ENCODE data around the gene ARHGAP22. TPM values are rescaled to one million over a fixed set of nuclear protein-coding genes. Genes with fewer than 3 reads are reported as not detected.

ARHGAP22 gene
- total RNA-seq, 1 donor = 45.6 TPM

- H2AFZ ChIP-seq (ENCODE audit: low read length) = no peak overlapping the region
- H3K4me1 ChIP-seq (ENCODE audit: insufficient read depth, low read length) = peaks cover 17% of the 10 kb centered on the region
- peaks cover 61% of the 10 kb centered on the region for H3K36me3 ChIP-seq (ENCODE audit: insufficient read depth, low read length)
- H4K20me1 ChIP-seq (ENCODE audit: insufficient read depth, low read length) = peaks cover 38% of the 10 kb centered on the region
- H3K9me3 ChIP-seq (ENCODE audit: low read depth, low read length) = no peaks in the 10 kb centered on the region
- peaks cover 81% of the 10 kb centered on the region for H3K79me2 ChIP-seq (ENCODE audit: insufficient read depth, low read length)
- no peak for TF ChIP-seq CTCF (IDR thresholded peaks at IDR 0.05; ENCODE audit: extremely low read depth, low read depth, low read length)
- no peak overlapping the region for H3K4me2 ChIP-seq (ENCODE audit: insufficient read depth, low read length)
- peak; percentile 69 for DNase-seq (ENCODE audit: insufficient read length, low spot score, missing footprints)
- no peak overlapping the region for H3K4me3 ChIP-seq (ENCODE audit: insufficient read depth, low read length)
- H3K27ac ChIP-seq (ENCODE audit: low read depth, low read length) = no peak overlapping the region
- no peaks in the 10 kb centered on the region for H3K27me3 ChIP-seq (ENCODE audit: insufficient read depth, low read length)
These were observed 154.0 kb downstream of the ARHGAP22 start for GRCh38 chr10:48450741-48451466.

GRCh38 chr10:48450233-48450740 lies 154.6 kb downstream of the ARHGAP22 start:
- Histone ChIP-seq H3K36me3 (ENCODE audit: insufficient read depth, low read length) (peaks cover 67% of the 10 kb centered on the region), H3K27me3 (ENCODE audit: insufficient read depth, low read length) (no peaks in the 10 kb centered on the region), H3K4me1 (ENCODE audit: insufficient read depth, low read length) (peaks cover 17% of the 10 kb centered on the region), H2AFZ (ENCODE audit: low read length) (no peak overlapping the region), H3K79me2 (ENCODE audit: insufficient read depth, low read length) (peaks cover 75% of the 10 kb centered on the region), H4K20me1 (ENCODE audit: insufficient read depth, low read length) (peaks cover 37% of the 10 kb centered on the region), H3K9me3 (ENCODE audit: low read depth, low read length) (no peaks in the 10 kb centered on the region), H3K27ac (ENCODE audit: low read depth, low read length) (no peak overlapping the region), H3K4me3 (ENCODE audit: insufficient read depth, low read length) (no peak overlapping the region), H3K4me2 (ENCODE audit: insufficient read depth, low read length) (no peak overlapping the region)
- DNase-seq (ENCODE audit: insufficient read length, low spot score, missing footprints) = peak; percentile 68
- no peak for TF ChIP-seq CTCF (IDR thresholded peaks at IDR 0.05; ENCODE audit: extremely low read depth, low read depth, low read length)

GRCh38 chr10:48449501-48450232 lies 155.2 kb downstream of the ARHGAP22 start:
- H3K4me1 ChIP-seq (ENCODE audit: insufficient read depth, low read length) = peaks cover 17% of the 10 kb centered on the region
- no peak for TF ChIP-seq CTCF (IDR thresholded peaks at IDR 0.05; ENCODE audit: extremely low read depth, low read depth, low read length)
- H3K27me3 ChIP-seq (ENCODE audit: insufficient read depth, low read length) = no peaks in the 10 kb centered on the region
- H3K4me3 ChIP-seq (ENCODE audit: insufficient read depth, low read length) = no peak overlapping the region
- DNase-seq (ENCODE audit: insufficient read length, low spot score, missing footprints) = peak; percentile 80
- no peak overlapping the region for H3K27ac ChIP-seq (ENCODE audit: low read depth, low read length)
- H3K9me3 ChIP-seq (ENCODE audit: low read depth, low read length) = no peaks in the 10 kb centered on the region
- H4K20me1 ChIP-seq (ENCODE audit: insufficient read depth, low read length) = peaks cover 37% of the 10 kb centered on the region
- H3K79me2 ChIP-seq (ENCODE audit: insufficient read depth, low read length) = peaks cover 69% of the 10 kb centered on the region
- H3K4me2 ChIP-seq (ENCODE audit: insufficient read depth, low read length) = no peak overlapping the region
- no peak overlapping the region for H2AFZ ChIP-seq (ENCODE audit: low read length)
- peaks cover 72% of the 10 kb centered on the region for H3K36me3 ChIP-seq (ENCODE audit: insufficient read depth, low read length)

GRCh38 chr10:48448796-48449195 lies 156.1 kb downstream of the ARHGAP22 start:
- Histone ChIP-seq H3K9me3 (ENCODE audit: low read depth, low read length) (no peaks in the 10 kb centered on the region), H4K20me1 (ENCODE audit: insufficient read depth, low read length) (peaks cover 40% of the 10 kb centered on the region), H3K79me2 (ENCODE audit: insufficient read depth, low read length) (peaks cover 66% of the 10 kb centered on the region), H3K27ac (ENCODE audit: low read depth, low read length) (peak overlapping the region; percentile 45), H3K4me2 (ENCODE audit: insufficient read depth, low read length) (no peak overlapping the region), H3K27me3 (ENCODE audit: insufficient read depth, low read length) (no peaks in the 10 kb centered on the region), H3K36me3 (ENCODE audit: insufficient read depth, low read length) (peaks cover 73% of the 10 kb centered on the region), H3K4me3 (ENCODE audit: insufficient read depth, low read length) (no peak overlapping the region), H3K4me1 (ENCODE audit: insufficient read depth, low read length) (peaks cover 17% of the 10 kb centered on the region), H2AFZ (ENCODE audit: low read length) (no peak overlapping the region)
- TF ChIP-seq CTCF (IDR thresholded peaks at IDR 0.05; ENCODE audit: extremely low read depth, low read depth, low read length) = no peak
- DNase-seq (ENCODE audit: insufficient read length, low spot score, missing footprints) = peak; percentile 99
